Kidney tubule cell (primary cell): ENCODE measurements around the gene OR5B17.
"Not testable (repeated sequence)": the region's sequence is repeated elsewhere in the genome, so short reads cannot be mapped to it uniquely, and the experiment has no call there.

ENCODE experiments used
- DNase-seq: peaks from one replicate; pipeline ENCODE4 v3.0.0-alpha.2; 2018; ENCODE audit warnings: low spot score

Gene OR5B17

GRCh38 chr11:58358969-58359368 is at the start of gene OR5B17:
Gene OR5B17, minus strand, starts transcription at chr11:58359069. Its CDS starts 0 bp downstream, at chr11:58359069.
- no peak for DNase-seq

- DNase-seq = no peak
Observed at GRCh38 chr11:58406774-58407173, 47.9 kb upstream of the OR5B17 start, which contains the start of gene OR5B3. Gene OR5B3, minus strand, starts transcription at chr11:58406874. Its CDS starts 3,465 bp downstream, at chr11:58403409.

- DNase-seq = not testable (repeated sequence)
Observed at GRCh38 chr11:58399622-58400021, 40.8 kb upstream of the OR5B17 start.

DNA sequence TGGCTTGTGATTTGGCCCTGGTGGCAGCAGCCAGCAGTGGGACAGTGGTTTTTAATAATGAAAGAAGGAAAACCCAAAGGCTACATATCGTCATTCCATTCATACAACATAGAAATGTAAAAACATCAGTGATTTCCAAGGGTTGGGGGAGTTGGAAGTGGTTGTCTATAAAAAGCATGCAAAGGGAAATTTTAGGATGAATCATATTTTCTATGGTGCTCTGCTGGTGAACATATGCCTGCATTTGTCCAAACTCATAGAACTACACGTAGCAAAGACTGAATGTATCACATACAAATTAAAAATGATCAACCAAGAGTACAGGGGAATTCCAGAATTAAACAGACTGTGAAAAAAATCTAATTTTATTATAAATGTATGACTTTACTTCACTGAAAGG is 36.7 kb upstream of the OR5B17 start:
- DNase-seq = peak; percentile 38

DNA sequence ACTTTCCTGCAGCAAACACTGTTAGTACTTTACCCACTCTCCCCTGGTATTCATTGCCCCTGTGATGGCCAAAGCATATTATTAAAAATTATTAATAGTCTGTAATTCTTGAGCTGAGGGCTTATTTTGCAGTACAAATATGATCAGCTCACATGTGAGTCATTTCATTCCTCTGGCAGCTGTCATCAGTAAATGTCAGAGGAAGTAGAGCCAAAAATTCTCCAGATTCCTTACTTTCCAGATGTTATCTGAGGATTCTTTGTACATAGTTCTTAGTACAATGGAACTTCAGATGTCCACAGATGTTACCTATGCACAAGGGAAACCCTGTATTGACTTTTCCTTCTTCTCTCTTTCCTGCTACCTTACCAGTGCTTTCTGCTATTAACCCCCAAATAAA is 35.3 kb upstream of the OR5B17 start:
- DNase-seq = peak; percentile 81

DNA sequence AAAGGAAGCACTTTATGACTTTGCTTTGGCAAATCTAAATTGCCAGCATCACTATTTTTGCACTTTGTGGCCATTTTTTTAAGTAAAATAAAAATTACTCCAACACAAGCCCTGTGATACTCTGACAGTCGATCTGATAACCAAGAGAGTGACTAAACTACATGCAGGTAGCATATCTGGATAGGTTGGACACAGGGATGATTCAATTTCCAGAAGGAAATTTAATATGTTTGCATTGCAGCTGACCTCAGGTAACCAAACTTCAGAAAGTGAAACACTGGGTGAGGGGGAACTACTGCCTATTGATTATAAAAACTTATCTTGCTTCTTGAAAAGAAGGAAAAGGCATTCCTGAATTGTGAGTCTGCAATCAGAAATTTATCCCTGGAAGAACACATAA is 33.9 kb upstream of the OR5B17 start:
- DNase-seq = peak; percentile 39

DNA sequence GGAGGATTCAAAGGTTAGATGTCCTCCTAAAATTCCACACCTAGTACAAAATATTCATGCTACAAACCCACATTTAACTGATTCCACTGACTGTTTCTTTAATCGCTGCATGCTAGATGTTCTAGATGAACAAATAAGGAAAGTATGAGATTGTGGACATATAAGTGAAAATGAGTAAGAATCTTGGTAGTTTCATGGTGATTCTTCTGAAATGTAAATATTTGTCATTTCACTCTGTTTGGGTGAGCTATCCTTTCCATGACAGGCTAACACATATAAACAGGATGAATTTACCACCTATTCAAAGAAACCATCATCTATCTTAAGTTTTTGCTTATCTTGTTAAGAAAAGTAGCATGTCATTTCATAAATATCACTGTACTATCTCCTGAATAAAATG is 33.0 kb upstream of the OR5B17 start:
- peak; percentile 1 for DNase-seq

- no peak for DNase-seq
Observed at GRCh38 chr11:58390551-58391063, 31.7 kb upstream of the OR5B17 start.

GRCh38 chr11:58354727-58355126 is 4.1 kb downstream of the OR5B17 start:
- DNase-seq = no peak

- DNase-seq = no peak
Observed at GRCh38 chr11:58345204-58345603, 13.7 kb downstream of the OR5B17 start.

- peak; percentile 90 for DNase-seq
Observed at GRCh38 chr11:58334708-58335107, 24.2 kb downstream of the OR5B17 start.

DNA sequence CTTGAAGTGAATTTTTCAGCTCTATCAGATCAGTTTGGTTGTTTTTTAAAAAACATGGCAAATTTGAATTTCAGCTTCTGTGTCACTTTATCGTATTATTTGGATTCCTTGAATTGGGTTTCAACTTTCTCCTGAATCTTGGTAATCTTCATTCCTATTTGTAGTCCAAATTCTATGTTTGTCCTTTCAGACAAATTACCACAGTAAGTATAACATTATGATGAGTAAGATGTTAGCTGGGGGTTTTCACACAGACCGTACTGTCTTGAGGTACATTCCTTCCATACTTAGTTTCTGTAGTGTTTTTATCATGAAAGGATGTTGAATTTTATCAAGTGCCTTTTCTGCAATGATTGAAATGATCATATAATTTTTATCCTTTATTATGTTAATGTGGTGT is 28.0 kb downstream of the OR5B17 start:
- DNase-seq = no peak

GRCh38 chr11:58318532-58318931 is 40.3 kb downstream of the OR5B17 start:
- no peak for DNase-seq

DNA sequence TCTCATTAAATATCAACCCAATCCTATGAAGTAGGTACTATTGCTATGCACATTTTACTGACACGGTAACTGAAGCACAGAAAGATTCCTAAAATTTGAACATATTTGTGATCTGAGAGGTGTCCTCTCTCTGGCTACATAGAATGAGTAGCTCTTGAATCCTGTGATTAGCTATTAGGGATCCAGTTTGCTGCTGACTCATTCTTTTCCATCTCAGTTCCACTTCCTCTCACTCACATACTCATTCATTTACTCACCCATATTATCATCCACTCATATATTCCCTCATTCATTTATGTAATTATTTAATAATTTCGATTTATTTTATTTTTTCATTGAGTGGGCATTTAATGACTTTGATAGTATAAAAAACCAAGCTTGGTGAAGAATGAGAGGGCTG is 42.7 kb downstream of the OR5B17 start:
- DNase-seq = peak; percentile 78
